ENCODE results near the gene RAP1GAP2.

GRCh38 chr17:2876467-2876866 is 80.2 kb downstream of the RAP1GAP2 start:
- TF ChIP-seq CTCF (IDR thresholded peaks at IDR 0.05) (no peak), POLR2A (IDR thresholded peaks at IDR 0.05) (no peak)
